Body of pancreas (tissue), 4 donors: Measurements from ENCODE around the gene CCBE1.

Experiments
- POLR2A ChIP-seq, 3 donors: fragments of 450-650 bp; IDR thresholded peaks; one replicate each; pipeline ENCODE4 v1.6.1; 2016; ENCODE audit warnings: antibody characterized with exemption in 3 of 3, mild to moderate bottlenecking in 2 of 3
- TF ChIP-seq, protein P1 (sequence below), 7 experiments: fragments of 450-650 bp in 4 of 7; fragments of 200-600 bp in 3 of 7; sonication (generic) in 3 of 7; IDR thresholded peaks; one replicate each; pipeline ENCODE4 v1.5.1; 2016 to 2019; ENCODE audit warnings: antibody characterized with exemption in 7 of 7

DNA sequence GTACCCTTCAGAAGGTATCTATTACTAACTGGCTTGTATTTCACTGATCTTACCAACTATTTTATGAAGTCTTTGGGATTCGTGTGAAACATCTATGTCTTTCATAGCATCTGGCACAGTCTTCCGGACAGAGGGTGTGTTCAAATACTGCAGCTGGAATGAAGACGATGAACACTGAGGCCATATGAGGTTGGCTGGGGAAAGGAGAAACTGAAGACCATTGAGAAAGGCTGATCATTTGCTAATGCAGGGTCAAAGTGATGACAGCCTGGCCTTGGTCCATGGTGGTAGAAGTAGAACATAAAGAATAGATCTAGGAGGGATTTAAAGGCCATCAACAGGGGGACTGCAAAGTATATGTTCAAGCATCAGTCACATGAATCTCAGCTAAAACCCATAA, 132.7 kb downstream of the CCBE1 start:
- TF ChIP-seq, protein P1, sequence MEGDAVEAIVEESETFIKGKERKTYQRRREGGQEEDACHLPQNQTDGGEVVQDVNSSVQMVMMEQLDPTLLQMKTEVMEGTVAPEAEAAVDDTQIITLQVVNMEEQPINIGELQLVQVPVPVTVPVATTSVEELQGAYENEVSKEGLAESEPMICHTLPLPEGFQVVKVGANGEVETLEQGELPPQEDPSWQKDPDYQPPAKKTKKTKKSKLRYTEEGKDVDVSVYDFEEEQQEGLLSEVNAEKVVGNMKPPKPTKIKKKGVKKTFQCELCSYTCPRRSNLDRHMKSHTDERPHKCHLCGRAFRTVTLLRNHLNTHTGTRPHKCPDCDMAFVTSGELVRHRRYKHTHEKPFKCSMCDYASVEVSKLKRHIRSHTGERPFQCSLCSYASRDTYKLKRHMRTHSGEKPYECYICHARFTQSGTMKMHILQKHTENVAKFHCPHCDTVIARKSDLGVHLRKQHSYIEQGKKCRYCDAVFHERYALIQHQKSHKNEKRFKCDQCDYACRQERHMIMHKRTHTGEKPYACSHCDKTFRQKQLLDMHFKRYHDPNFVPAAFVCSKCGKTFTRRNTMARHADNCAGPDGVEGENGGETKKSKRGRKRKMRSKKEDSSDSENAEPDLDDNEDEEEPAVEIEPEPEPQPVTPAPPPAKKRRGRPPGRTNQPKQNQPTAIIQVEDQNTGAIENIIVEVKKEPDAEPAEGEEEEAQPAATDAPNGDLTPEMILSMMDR (IDR thresholded peaks at IDR 0.05), result no peak
- no peak for TF ChIP-seq POLR2A (IDR thresholded peaks at IDR 0.05)
